ENCODE results near the gene RNF217. TPM values are rescaled to one million over a fixed set of nuclear protein-coding genes. Genes with fewer than 3 reads are reported as not detected.
A peak's percentile ranks its signal among the peaks of the same experiment; 100 is the strongest.

Gene RNF217
- polyA plus RNA-seq, 1 experiment, result 18.6 TPM

DNA sequence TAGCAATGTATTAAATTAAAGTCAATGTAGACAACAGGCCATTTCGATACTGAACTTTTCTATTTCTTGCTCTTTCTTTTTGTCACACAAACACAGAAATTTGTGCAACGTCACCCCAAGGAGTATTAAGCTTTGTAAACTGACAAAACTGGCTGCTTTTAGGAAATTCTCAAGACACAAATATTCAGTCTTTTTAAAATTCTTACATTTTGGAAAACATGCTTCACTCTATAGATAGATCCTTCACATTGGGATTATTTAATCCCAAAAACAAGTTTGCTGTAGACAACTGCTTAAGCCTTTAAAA is 121.4 kb downstream of the RNF217 start:
- ChIA-PET CTCF (interaction anchor here (1.2 kb wide), 1 partner anchor 16 kb away, joined by 3 read pairs; no protein-coding TSS in a partner anchor), POLR2A (no interaction called here)
- no peak overlapping the region for H3K4me3 ChIP-seq (ENCODE audit: low read depth, low read length)
- H3K27me3 ChIP-seq (ENCODE audit: control insufficient read depth, insufficient read depth, low read length), result no peaks in the 10 kb centered on the region
- no peak for DNase-seq (ENCODE audit: low read depth)
- H3K36me3 ChIP-seq (ENCODE audit: control insufficient read depth, insufficient read depth, low read length), result peaks cover 2% of the 10 kb centered on the region; the same call in 1 of the 2 replicates
- TF ChIP-seq, protein P1, sequence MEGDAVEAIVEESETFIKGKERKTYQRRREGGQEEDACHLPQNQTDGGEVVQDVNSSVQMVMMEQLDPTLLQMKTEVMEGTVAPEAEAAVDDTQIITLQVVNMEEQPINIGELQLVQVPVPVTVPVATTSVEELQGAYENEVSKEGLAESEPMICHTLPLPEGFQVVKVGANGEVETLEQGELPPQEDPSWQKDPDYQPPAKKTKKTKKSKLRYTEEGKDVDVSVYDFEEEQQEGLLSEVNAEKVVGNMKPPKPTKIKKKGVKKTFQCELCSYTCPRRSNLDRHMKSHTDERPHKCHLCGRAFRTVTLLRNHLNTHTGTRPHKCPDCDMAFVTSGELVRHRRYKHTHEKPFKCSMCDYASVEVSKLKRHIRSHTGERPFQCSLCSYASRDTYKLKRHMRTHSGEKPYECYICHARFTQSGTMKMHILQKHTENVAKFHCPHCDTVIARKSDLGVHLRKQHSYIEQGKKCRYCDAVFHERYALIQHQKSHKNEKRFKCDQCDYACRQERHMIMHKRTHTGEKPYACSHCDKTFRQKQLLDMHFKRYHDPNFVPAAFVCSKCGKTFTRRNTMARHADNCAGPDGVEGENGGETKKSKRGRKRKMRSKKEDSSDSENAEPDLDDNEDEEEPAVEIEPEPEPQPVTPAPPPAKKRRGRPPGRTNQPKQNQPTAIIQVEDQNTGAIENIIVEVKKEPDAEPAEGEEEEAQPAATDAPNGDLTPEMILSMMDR (IDR thresholded peaks at IDR 0.05; ENCODE audit: insufficient read depth, low read depth, low read length), result no peak

DNA sequence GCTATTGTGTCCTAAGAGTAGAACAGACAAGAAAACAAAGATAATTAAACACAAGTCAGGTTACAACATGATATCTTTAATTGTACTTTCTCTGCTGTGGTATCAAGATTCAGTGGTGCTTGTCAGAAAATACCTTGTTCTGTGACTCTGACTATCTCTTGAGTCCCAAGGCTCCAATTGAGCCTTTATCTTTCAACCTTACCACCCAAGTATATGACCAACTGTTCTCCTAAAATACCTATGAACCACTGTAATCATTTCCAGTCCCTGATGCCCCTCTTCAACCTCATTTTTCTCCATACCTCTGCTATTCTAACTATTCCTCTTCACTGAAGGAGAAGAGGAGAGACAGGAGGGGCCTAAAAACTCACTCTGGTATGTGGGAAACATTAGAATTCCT is 124.5 kb downstream of the RNF217 start:
- ChIA-PET CTCF (no interaction called here), POLR2A (no interaction called here)
- TF ChIP-seq, protein P1 (IDR thresholded peaks at IDR 0.05; ENCODE audit: insufficient read depth, low read depth, low read length), result no peak
- no peak for DNase-seq (ENCODE audit: low read depth)
- peaks cover 2% of the 10 kb centered on the region; the same call in 1 of the 2 replicates for H3K36me3 ChIP-seq (ENCODE audit: control insufficient read depth, insufficient read depth, low read length)
- no peak overlapping the region for H3K4me3 ChIP-seq (ENCODE audit: low read depth, low read length)
- no peaks in the 10 kb centered on the region for H3K27me3 ChIP-seq (ENCODE audit: control insufficient read depth, insufficient read depth, low read length)

DNA sequence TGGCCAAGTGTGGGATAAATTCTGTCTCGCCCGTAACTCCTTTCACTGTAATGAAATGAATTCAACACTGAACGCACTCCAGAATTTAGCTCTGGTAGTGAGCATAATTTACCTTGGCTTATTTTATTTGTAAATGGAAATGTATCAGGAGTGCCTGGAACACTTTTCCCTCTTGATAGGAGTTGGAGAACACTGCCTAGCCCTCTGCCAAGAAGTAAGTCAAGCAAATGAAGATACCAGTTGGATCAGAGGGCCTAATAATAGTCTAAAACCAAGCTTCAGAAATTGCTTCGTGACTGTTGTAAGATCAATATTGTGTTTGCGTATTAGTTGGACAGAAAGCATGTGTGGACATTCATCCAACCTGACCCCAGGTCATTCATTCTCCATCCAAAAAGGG is 126.7 kb downstream of the RNF217 start:
- no peaks in the 10 kb centered on the region for H3K36me3 ChIP-seq (ENCODE audit: control insufficient read depth, insufficient read depth, low read length)
- H3K4me3 ChIP-seq (ENCODE audit: low read depth, low read length), result no peak overlapping the region
- POLR2A ChIA-PET, result interaction anchor here (0.6 kb wide), 1 partner anchor 79 kb away, joined by 3 read pairs; no protein-coding TSS in a partner anchor
- TF ChIP-seq, protein P1 (IDR thresholded peaks at IDR 0.05; ENCODE audit: insufficient read depth, low read depth, low read length), result no peak
- CTCF ChIA-PET, result interaction anchor here (0.6 kb wide), 1 partner anchor 70 kb away, joined by 3 read pairs; no protein-coding TSS in a partner anchor
- H3K27me3 ChIP-seq (ENCODE audit: control insufficient read depth, insufficient read depth, low read length), result no peaks in the 10 kb centered on the region
- no peak for DNase-seq (ENCODE audit: low read depth)

DNA sequence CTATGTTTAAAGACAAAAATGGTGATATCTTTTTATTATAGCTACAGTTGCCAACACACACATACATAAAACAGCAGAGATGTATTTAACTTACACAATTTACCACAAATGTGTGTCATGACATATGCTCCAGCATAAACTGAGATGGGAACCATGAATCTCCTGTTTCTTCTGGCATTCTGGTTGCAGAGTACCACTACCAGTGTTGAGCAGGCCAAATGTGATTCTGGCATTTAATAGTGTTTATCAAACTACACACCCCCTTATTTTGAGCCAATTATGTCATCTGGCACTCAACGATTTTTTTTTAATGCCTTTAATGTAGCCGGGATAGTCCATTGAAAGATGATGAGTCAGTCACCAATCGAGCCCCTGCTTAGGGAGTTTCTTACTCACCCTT is 132.3 kb downstream of the RNF217 start:
- H3K27me3 ChIP-seq (ENCODE audit: control insufficient read depth, insufficient read depth, low read length), result no peaks in the 10 kb centered on the region
- ChIA-PET CTCF (no interaction called here), POLR2A (no interaction called here)
- no peak for DNase-seq (ENCODE audit: low read depth)
- H3K4me3 ChIP-seq (ENCODE audit: low read depth, low read length), result no peak overlapping the region
- TF ChIP-seq, protein P1 (IDR thresholded peaks at IDR 0.05; ENCODE audit: insufficient read depth, low read depth, low read length), result no peak
- no peaks in the 10 kb centered on the region for H3K36me3 ChIP-seq (ENCODE audit: control insufficient read depth, insufficient read depth, low read length)

DNA sequence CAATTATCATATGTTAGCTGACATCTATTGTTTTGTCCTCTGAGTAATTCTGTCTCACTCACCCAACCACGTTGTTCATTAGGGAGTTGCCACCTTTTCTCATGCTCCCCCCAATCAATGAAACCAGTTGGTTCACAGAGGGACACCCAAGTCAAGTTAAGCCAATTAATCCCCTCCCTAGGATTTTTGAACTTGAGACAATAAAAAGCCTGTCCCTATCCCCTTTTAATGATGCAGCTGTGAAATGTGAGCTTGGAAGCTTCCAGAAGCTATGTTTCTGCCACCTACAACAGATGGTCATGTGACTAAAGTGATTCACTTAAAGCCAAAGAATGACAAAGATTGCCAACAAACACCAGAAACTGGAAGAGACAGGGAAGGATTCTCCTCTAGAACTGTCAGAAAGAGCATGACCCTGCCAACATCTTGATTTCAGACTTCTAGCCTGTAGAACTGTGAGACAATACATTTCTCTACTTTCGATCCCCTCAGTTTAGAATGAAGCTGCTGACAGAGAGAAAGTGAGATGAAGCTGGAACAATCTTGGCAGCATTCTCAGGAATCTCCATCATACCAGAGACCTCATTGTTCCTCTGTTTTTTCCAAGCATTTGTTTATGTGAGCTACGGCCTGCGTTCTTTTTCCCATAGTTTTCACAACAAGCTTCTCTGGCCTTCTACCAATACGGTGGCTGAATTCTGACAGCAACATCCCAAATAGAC is 133.5 kb downstream of the RNF217 start:
- ChIA-PET CTCF (interaction anchor here (1.0 to 1.5 kb wide), 2 partner anchors 18 to 221 kb away, joined by 3 to 5 read pairs; no protein-coding TSS in a partner anchor), POLR2A (interaction anchor here (0.6 to 0.7 kb wide), 4 partner anchors 19 to 211 kb away, joined by 3 to 6 read pairs (median 4); no protein-coding TSS in a partner anchor)
- DNase-seq (ENCODE audit: low read depth), result peak; percentile 26
- no peak overlapping the region for H3K4me3 ChIP-seq (ENCODE audit: low read depth, low read length)
- H3K27me3 ChIP-seq (ENCODE audit: control insufficient read depth, insufficient read depth, low read length), result no peaks in the 10 kb centered on the region
- TF ChIP-seq, protein P1 (IDR thresholded peaks at IDR 0.05; ENCODE audit: insufficient read depth, low read depth, low read length), result no peak
- no peaks in the 10 kb centered on the region for H3K36me3 ChIP-seq (ENCODE audit: control insufficient read depth, insufficient read depth, low read length)

Measured in BJ (cell line).